OCI-LY3 (cell line): Measurements from ENCODE around the gene TFEB.

Experiments used
- H2AFZ ChIP-seq: fragments of 200-600, 300-600 bp; shearing (Covaris generic); 2 replicates; pipeline ENCODE4 v1.6.0; 2014; ENCODE audit warnings: antibody characterized with exemption, low read depth, low read length
- H3K27ac ChIP-seq: fragments of 200-600, 300-600 bp; sonication (generic); 2 replicates; pipeline ENCODE4 v1.5.1; 2014; ENCODE audit warnings: mild to moderate bottlenecking, low read length, moderate library complexity, mixed read lengths
- H3K27me3 ChIP-seq: fragments of 200-600, 300-600 bp; sonication (generic); 2 replicates; pipeline ENCODE4 v1.6.1; 2014; ENCODE audit warnings: low read depth, low read length, mixed read lengths
- H3K36me3 ChIP-seq: fragments of 200-600, 300-600 bp; sonication (generic); replicated peaks from 2 replicates; pipeline ENCODE3; 2014; ENCODE audit warnings: low read depth, low read length, mixed read lengths
- H3K4me1 ChIP-seq: fragments of 300-600, 200-600 bp; sonication (generic); 2 replicates; pipeline ENCODE4 v1.6.1; 2014; ENCODE audit warnings: low read length, mixed read lengths
- H3K4me2 ChIP-seq: fragments of 200-600, 300-600 bp; sonication (generic); 2 replicates; pipeline ENCODE4 v1.6.1; 2014; ENCODE audit warnings: low read length, mixed read lengths
- H3K4me3 ChIP-seq: fragments of 300-600, 200-600 bp; sonication (generic); 2 replicates; pipeline ENCODE4 v1.5.1; 2014; ENCODE audit warnings: antibody characterized with exemption, mild to moderate bottlenecking, low read length, moderate library complexity
- H3K79me2 ChIP-seq: fragments of 300-600, 200-600 bp; shearing (Covaris generic); 2 replicates; pipeline ENCODE4 v1.6.1; 2014; ENCODE audit warnings: mild to moderate bottlenecking, low read length, mixed read lengths
- H3K9ac ChIP-seq: fragments of 300-600, 200-600 bp; shearing (Covaris generic); 2 replicates; pipeline ENCODE4 v1.6.0; 2014; ENCODE audit warnings: mild to moderate bottlenecking, low read length, moderate library complexity
- H3K9me3 ChIP-seq: fragments of 200-600, 300-600 bp; shearing (Covaris generic); 2 replicates; pipeline ENCODE4 v1.6.1; 2014; ENCODE audit warnings: low read length, mixed read lengths; ENCODE audit not compliant: insufficient read depth
- H4K20me1 ChIP-seq: fragments of 200-600, 300-600 bp; sonication (generic); 2 replicates; pipeline ENCODE4 v1.6.1; 2016; ENCODE audit warnings: low read length, mixed read lengths; ENCODE audit not compliant: insufficient read depth
- CTCF ChIP-seq: fragments of 200-600, 300-600 bp; sonication (generic); IDR thresholded peaks from 2 replicates; pipeline ENCODE4 v1.5.1; 2014; ENCODE audit warnings: antibody characterized with exemption, low read length, low read depth
- EZH2phosphoT487 ChIP-seq: fragments of 200-600 bp; shearing (Covaris generic); IDR thresholded peaks from 2 replicates; pipeline ENCODE4 v1.6.1; 2018; ENCODE audit warnings: antibody characterized with exemption, mixed run types, low read depth

TFEB gene

DNA sequence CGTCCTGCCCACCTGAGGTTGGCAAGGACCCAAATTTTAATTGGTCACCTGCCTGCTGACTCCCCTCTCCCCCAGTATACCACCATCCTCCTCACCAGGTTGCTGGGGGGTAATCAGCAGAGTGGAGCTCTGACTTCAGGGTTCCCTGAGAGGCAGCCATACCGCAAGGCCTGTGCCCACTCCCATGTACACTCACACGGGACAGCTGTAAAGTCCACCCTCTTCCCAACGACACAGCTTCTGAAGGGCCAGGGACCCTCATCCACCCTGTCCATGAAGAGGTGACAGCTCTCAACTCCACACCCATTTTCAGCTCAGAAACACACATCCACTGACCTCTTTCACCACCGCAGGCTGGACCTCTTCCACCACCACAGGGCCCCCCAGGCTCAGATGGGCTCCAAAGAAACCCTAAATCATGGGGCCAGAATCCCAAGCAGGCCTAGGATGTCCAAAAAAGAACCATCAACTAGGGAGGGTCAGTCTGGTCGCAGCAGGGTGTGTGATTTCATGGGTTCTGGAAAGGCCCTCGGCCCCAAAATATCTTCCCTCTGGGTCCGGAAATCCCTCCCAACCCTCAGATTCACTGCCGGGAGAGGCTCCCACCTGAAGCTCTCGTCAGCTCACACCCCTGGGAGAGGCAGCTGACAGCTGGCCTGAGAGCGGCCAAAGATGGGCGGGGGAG, 30.0 kb downstream of the TFEB start:
- peak overlapping the region; percentile 95 for H3K4me2 ChIP-seq
- no peak overlapping the region for H2AFZ ChIP-seq
- peaks cover 57% of the 10 kb centered on the region for H3K4me1 ChIP-seq

GRCh38 chr6:41704656-41705310, 30.6 kb downstream of the TFEB start:
- Histone ChIP-seq H3K36me3 (peaks cover 39% of the 10 kb centered on the region), H3K9me3 (no peaks in the 10 kb centered on the region), H3K4me2 (peak overlapping the region; percentile 95), H3K4me1 (peaks cover 57% of the 10 kb centered on the region), H3K27me3 (no peaks in the 10 kb centered on the region), H4K20me1 (peaks cover 32% of the 10 kb centered on the region), H3K4me3 (peak overlapping the region; percentile 77), H2AFZ (no peak overlapping the region), H3K27ac (peak overlapping the region; percentile 95), H3K9ac (peak overlapping the region; percentile 98), H3K79me2 (peaks cover 92% of the 10 kb centered on the region)
- TF ChIP-seq CTCF, result no peak
- no peak for TF ChIP-seq EZH2phosphoT487

More for the DNA sequence above, 30.0 kb downstream of the TFEB start:
- H3K27ac ChIP-seq, result peak overlapping the region; percentile 95
- peaks cover 32% of the 10 kb centered on the region for H4K20me1 ChIP-seq
- H3K27me3 ChIP-seq, result no peaks in the 10 kb centered on the region
- H3K36me3 ChIP-seq, result peaks cover 38% of the 10 kb centered on the region
- H3K9ac ChIP-seq, result peak overlapping the region; percentile 98
- no peak for TF ChIP-seq EZH2phosphoT487
- TF ChIP-seq CTCF, result no peak
- peak overlapping the region; percentile 77 for H3K4me3 ChIP-seq
- peaks cover 95% of the 10 kb centered on the region for H3K79me2 ChIP-seq
- H3K9me3 ChIP-seq, result no peaks in the 10 kb centered on the region

- H3K9ac ChIP-seq, result peak overlapping the region; percentile 98
- H3K27ac ChIP-seq, result peak overlapping the region; percentile 95
- H3K4me3 ChIP-seq, result peak overlapping the region; percentile 77
- no peaks in the 10 kb centered on the region for H3K27me3 ChIP-seq
- H3K9me3 ChIP-seq, result no peaks in the 10 kb centered on the region
- peaks cover 94% of the 10 kb centered on the region for H3K79me2 ChIP-seq
- TF ChIP-seq CTCF (no peak), EZH2phosphoT487 (no peak)
- peaks cover 39% of the 10 kb centered on the region for H4K20me1 ChIP-seq
- no peak overlapping the region for H2AFZ ChIP-seq
- peak overlapping the region; percentile 95 for H3K4me2 ChIP-seq
- peaks cover 42% of the 10 kb centered on the region for H3K36me3 ChIP-seq
- H3K4me1 ChIP-seq, result peaks cover 55% of the 10 kb centered on the region
Measured at GRCh38 chr6:41704028-41704427, 31.4 kb downstream of the TFEB start.

GRCh38 chr6:41702771-41703494, 32.5 kb downstream of the TFEB start:
- Histone ChIP-seq H2AFZ (no peak overlapping the region), H3K4me1 (peaks cover 44% of the 10 kb centered on the region), H3K9ac (no peak overlapping the region), H3K4me3 (no peak overlapping the region), H4K20me1 (peaks cover 50% of the 10 kb centered on the region), H3K27ac (no peak overlapping the region), H3K79me2 (peaks cover 94% of the 10 kb centered on the region), H3K9me3 (no peaks in the 10 kb centered on the region), H3K27me3 (no peaks in the 10 kb centered on the region), H3K4me2 (no peak overlapping the region), H3K36me3 (peaks cover 50% of the 10 kb centered on the region)
- TF ChIP-seq EZH2phosphoT487 (no peak), CTCF (no peak)
